ENCODE results near the gene SLC27A2. TPM values are rescaled to one million over a fixed set of nuclear protein-coding genes. Genes with fewer than 3 reads are reported as not detected.

Gene SLC27A2
- total and polyA plus RNA-seq, 2 donors (not counting 1 experiment from before 2014, with no cell fraction given), result 0.39 to 0.49 TPM

DNA sequence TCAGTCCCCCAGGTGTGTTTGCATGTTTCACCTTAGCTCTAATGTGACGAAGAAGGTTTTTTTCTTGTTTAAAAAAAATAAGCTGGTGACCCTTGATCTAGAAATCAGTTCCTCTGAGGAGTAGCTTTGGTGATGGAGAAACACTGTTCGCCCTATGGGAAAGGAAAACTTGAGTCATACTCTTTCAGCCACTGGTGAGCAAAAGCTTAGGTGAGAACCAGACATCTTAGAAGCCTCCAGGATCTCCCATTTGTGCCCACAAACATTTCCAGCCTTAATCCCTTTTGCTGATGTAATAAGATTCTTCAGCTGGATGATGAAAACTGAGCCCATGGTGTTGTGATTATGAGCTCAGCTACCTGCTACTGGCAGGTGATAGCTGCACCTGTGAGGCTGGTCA, 37.8 kb downstream of the SLC27A2 start:
- ChIA-PET CTCF (no interaction called here), POLR2A (no interaction called here)
- H3K27me3 Mint-ChIP-seq, result peaks cover 4% of the 10 kb centered on the region
- intact Hi-C loops (cut with micrococcal nuclease), result no loop called here
- no peaks in the 10 kb centered on the region for H3K9me3 ChIP-seq (ENCODE audit: control extremely low read depth in 1 of 3, control insufficient read depth in 2 of 3, insufficient read depth in 1 of 3, low read length in 2 of 3)
- no peak for ATAC-seq (ENCODE audit: low read depth)
- no peaks in the 10 kb centered on the region for H3K27me3 ChIP-seq (replicated peaks in 1 of 4; ENCODE audit: control extremely low read depth in 1 of 4, control insufficient read depth in 3 of 4, insufficient read depth in 4 of 4, low read length in 3 of 4)
- no peak overlapping the region for H3K4me3 ChIP-seq (ENCODE audit: control extremely low read depth in 1 of 5, extremely low read depth in 1 of 5, insufficient read depth in 1 of 5, low read depth in 2 of 5, low read length in 4 of 5)
- H3K4me1 ChIP-seq (ENCODE audit: control insufficient read depth in 2 of 2, insufficient read depth in 2 of 2, low read length in 2 of 2), result no peaks in the 10 kb centered on the region
- no peaks in the 10 kb centered on the region for H3K79me2 ChIP-seq (ENCODE audit: control insufficient read depth, insufficient read depth, low read length)
- no peak overlapping the region for H3K27ac Mint-ChIP-seq
- no peaks in the 10 kb centered on the region for H3K36me3 ChIP-seq (replicated peaks in 1 of 2; ENCODE audit: control extremely low read depth in 1 of 2, control insufficient read depth in 1 of 2, extremely low read depth in 1 of 2, insufficient read depth in 2 of 2, low read length in 1 of 2)
- no peak overlapping the region for H3K4me3 Mint-ChIP-seq
- TF ChIP-seq CTCF (IDR thresholded peaks at IDR 0.05), result no peak
- no peak for TF ChIP-seq EZH2 (IDR thresholded peaks at IDR 0.05; ENCODE audit: borderline replicate concordance, insufficient read depth, low read depth, low read length, poor library complexity, severe bottlenecking)
- H3K27ac ChIP-seq (ENCODE audit: low read length in 2 of 2), result no peak overlapping the region
- 100% methylated on average over 1 of the region's 2 CpGs for WGBS (ENCODE audit: insufficient coverage)
- H2AFZ ChIP-seq (ENCODE audit: insufficient read depth, low read depth, low read length, poor library complexity, severe bottlenecking), result no peak overlapping the region
- no peaks in the 10 kb centered on the region for H3K9me3 Mint-ChIP-seq (ENCODE audit: insufficient read depth)
- H3K9ac ChIP-seq (ENCODE audit: low read length), result no peak overlapping the region
- peaks cover 4% of the 10 kb centered on the region for H3K4me1 Mint-ChIP-seq
- no peak overlapping the region for H3K4me2 ChIP-seq (replicated peaks; ENCODE audit: low read depth, low read length, poor library complexity, severe bottlenecking)
- DNase-seq, result no peak
- H4K20me1 ChIP-seq (ENCODE audit: control insufficient read depth, insufficient read depth, low read length, poor library complexity, severe bottlenecking), result no peaks in the 10 kb centered on the region

- no peak overlapping the region for H3K27ac Mint-ChIP-seq
- Histone ChIP-seq H2AFZ (ENCODE audit: insufficient read depth, low read depth, low read length, poor library complexity, severe bottlenecking) (no peak overlapping the region), H3K79me2 (ENCODE audit: control insufficient read depth, insufficient read depth, low read length) (no peaks in the 10 kb centered on the region), H3K27ac (ENCODE audit: low read length in 2 of 2) (no peak overlapping the region), H3K9ac (ENCODE audit: low read length) (no peak overlapping the region), H3K4me3 (ENCODE audit: control extremely low read depth in 1 of 5, extremely low read depth in 1 of 5, insufficient read depth in 1 of 5, low read depth in 2 of 5, low read length in 4 of 5) (no peak overlapping the region), H3K36me3 (replicated peaks in 1 of 2; ENCODE audit: control extremely low read depth in 1 of 2, control insufficient read depth in 1 of 2, extremely low read depth in 1 of 2, insufficient read depth in 2 of 2, low read length in 1 of 2) (no peaks in the 10 kb centered on the region), H3K4me2 (replicated peaks; ENCODE audit: low read depth, low read length, poor library complexity, severe bottlenecking) (no peak overlapping the region), H3K27me3 (replicated peaks in 1 of 4; ENCODE audit: control extremely low read depth in 1 of 4, control insufficient read depth in 3 of 4, insufficient read depth in 4 of 4, low read length in 3 of 4) (no peaks in the 10 kb centered on the region), H3K9me3 (ENCODE audit: control extremely low read depth in 1 of 3, control insufficient read depth in 2 of 3, insufficient read depth in 1 of 3, low read length in 2 of 3) (no peaks in the 10 kb centered on the region), H3K4me1 (ENCODE audit: control insufficient read depth in 2 of 2, insufficient read depth in 2 of 2, low read length in 2 of 2) (no peaks in the 10 kb centered on the region), H4K20me1 (ENCODE audit: control insufficient read depth, insufficient read depth, low read length, poor library complexity, severe bottlenecking) (no peaks in the 10 kb centered on the region)
- no peaks in the 10 kb centered on the region for H3K27me3 Mint-ChIP-seq
- H3K4me3 Mint-ChIP-seq, result no peak overlapping the region
- ChIA-PET POLR2A (no interaction called here), CTCF (no interaction called here)
- H3K4me1 Mint-ChIP-seq, result peaks cover 4% of the 10 kb centered on the region
- ATAC-seq (ENCODE audit: low read depth) (no peak), DNase-seq (no peak)
- no CpG with 5 or more reads among the region's 2 CpGs for WGBS (ENCODE audit: insufficient coverage)
- H3K9me3 Mint-ChIP-seq (ENCODE audit: insufficient read depth), result no peaks in the 10 kb centered on the region
- intact Hi-C loops (cut with micrococcal nuclease), result no loop called here
- TF ChIP-seq EZH2 (IDR thresholded peaks at IDR 0.05; ENCODE audit: borderline replicate concordance, insufficient read depth, low read depth, low read length, poor library complexity, severe bottlenecking) (no peak), CTCF (IDR thresholded peaks at IDR 0.05) (no peak)
These were observed 40.2 kb downstream of the SLC27A2 start for GRCh38 chr15:50222181-50222580.

All from B cell (primary cell).